Measurements from ENCODE around the gene SLC37A1.

Gene SLC37A1

GRCh38 chr21:42599486-42599885, 85.8 kb downstream of the SLC37A1 start:
- no peaks in the 10 kb centered on the region for H3K79me1 ChIP-seq (replicated peaks; ENCODE audit: low read length, poor library complexity, severe bottlenecking)
- H3K4me1 ChIP-seq (ENCODE audit: control insufficient read depth, insufficient read depth, low read depth, low read length): no peaks in the 10 kb centered on the region
- H3K9me3 ChIP-seq (ENCODE audit: control insufficient read depth, low read length): peaks cover 20% of the 10 kb centered on the region
- no peak overlapping the region for H2BK120ac ChIP-seq (ENCODE audit: low read depth, low read length)
- no peak overlapping the region for H3K4me3 ChIP-seq (ENCODE audit: insufficient read depth in 1 of 2, low read depth in 1 of 2, low read length in 2 of 2)
- no peak overlapping the region for H4K91ac ChIP-seq (ENCODE audit: low read length)
- H3K27ac ChIP-seq (ENCODE audit: low read length, poor library complexity, severe bottlenecking): no peak overlapping the region
- H4K8ac ChIP-seq (ENCODE audit: low read length): no peak overlapping the region
- no peak overlapping the region for H2BK5ac ChIP-seq (ENCODE audit: low read depth, low read length, poor library complexity, severe bottlenecking)
- no peak overlapping the region for H2BK12ac ChIP-seq (ENCODE audit: low read length in 2 of 2)
- no peak overlapping the region for H3K23ac ChIP-seq (ENCODE audit: low read length in 2 of 2)
- no peak overlapping the region for H2AK5ac ChIP-seq (ENCODE audit: low read length, severe bottlenecking)
- 76% methylated on average over 2 of the region's 4 CpGs for WGBS
- H3K36me3 ChIP-seq (ENCODE audit: control insufficient read depth in 1 of 2, insufficient read depth in 2 of 2, low read depth in 1 of 2, low read length in 2 of 2): no peaks in the 10 kb centered on the region
- H3K14ac ChIP-seq (ENCODE audit: low read length in 2 of 2): no peak overlapping the region
- peaks cover 16 to 52% of the 10 kb centered on the region in 2 experiments for H3K27me3 ChIP-seq (ENCODE audit: control insufficient read depth in 1 of 2, insufficient read depth in 1 of 2, low read length in 2 of 2)
- no peak overlapping the region for H2AFZ ChIP-seq (ENCODE audit: low read depth, low read length)
- no peak overlapping the region for H3K4me2 ChIP-seq (ENCODE audit: low read length, poor library complexity, severe bottlenecking)
- no peak overlapping the region for H2BK15ac ChIP-seq (ENCODE audit: low read depth, poor library complexity, severe bottlenecking)
- H3K18ac ChIP-seq (ENCODE audit: low read depth in 1 of 2, low read length in 2 of 2): no peak overlapping the region
- H3K9ac ChIP-seq (ENCODE audit: low read length): no peak overlapping the region
- DNase-seq: no peak
- no peak overlapping the region for H3K4ac ChIP-seq (ENCODE audit: low read depth in 1 of 2, low read length in 2 of 2)

DNA sequence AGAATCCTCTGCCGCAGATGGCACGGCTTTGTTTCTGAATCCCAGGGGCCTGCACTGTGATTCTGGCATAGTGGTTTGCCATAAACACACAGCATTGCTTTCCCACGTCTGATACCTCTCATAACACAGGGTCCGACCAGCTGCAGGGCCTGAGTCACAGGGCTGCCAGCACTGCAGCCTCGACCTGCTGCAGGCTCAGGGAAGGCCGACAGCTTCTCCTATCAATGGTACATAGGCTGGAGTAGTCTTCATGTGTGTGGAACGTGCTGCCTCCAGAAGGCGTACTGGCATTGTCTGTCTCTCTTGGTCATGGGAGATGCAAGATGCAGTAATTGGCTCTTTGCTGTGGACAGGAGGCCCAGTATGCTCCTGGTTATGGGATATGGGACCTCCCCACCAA, 86.3 kb downstream of the SLC37A1 start:
- no peaks in the 10 kb centered on the region for H3K4me1 ChIP-seq (ENCODE audit: control insufficient read depth, insufficient read depth, low read depth, low read length)
- no peak overlapping the region for H3K23ac ChIP-seq (ENCODE audit: low read length in 2 of 2)
- peaks cover 22% of the 10 kb centered on the region for H3K9me3 ChIP-seq (ENCODE audit: control insufficient read depth, low read length)
- no peak overlapping the region for H3K9ac ChIP-seq (ENCODE audit: low read length)
- no peak overlapping the region for H3K18ac ChIP-seq (ENCODE audit: low read depth in 1 of 2, low read length in 2 of 2)
- no peak overlapping the region for H3K14ac ChIP-seq (ENCODE audit: low read length in 2 of 2)
- peaks cover 13 to 47% of the 10 kb centered on the region in 2 experiments for H3K27me3 ChIP-seq (ENCODE audit: control insufficient read depth in 1 of 2, insufficient read depth in 1 of 2, low read length in 2 of 2)
- H4K8ac ChIP-seq (ENCODE audit: low read length): no peak overlapping the region
- no peak overlapping the region for H3K4ac ChIP-seq (ENCODE audit: low read depth in 1 of 2, low read length in 2 of 2)
- no peak for DNase-seq
- no peak overlapping the region for H2AK5ac ChIP-seq (ENCODE audit: low read length, severe bottlenecking)
- H2BK15ac ChIP-seq (ENCODE audit: low read depth, poor library complexity, severe bottlenecking): no peak overlapping the region
- no peak overlapping the region for H2BK12ac ChIP-seq (ENCODE audit: low read length in 2 of 2)
- no peak overlapping the region for H2BK5ac ChIP-seq (ENCODE audit: low read depth, low read length, poor library complexity, severe bottlenecking)
- no peak overlapping the region for H2AFZ ChIP-seq (ENCODE audit: low read depth, low read length)
- H2BK120ac ChIP-seq (ENCODE audit: low read depth, low read length): no peak overlapping the region
- no peak overlapping the region for H4K91ac ChIP-seq (ENCODE audit: low read length)
- no peaks in the 10 kb centered on the region for H3K79me1 ChIP-seq (replicated peaks; ENCODE audit: low read length, poor library complexity, severe bottlenecking)
- H3K27ac ChIP-seq (ENCODE audit: low read length, poor library complexity, severe bottlenecking): no peak overlapping the region
- no peak overlapping the region for H3K4me2 ChIP-seq (ENCODE audit: low read length, poor library complexity, severe bottlenecking)
- H3K4me3 ChIP-seq (ENCODE audit: insufficient read depth in 1 of 2, low read depth in 1 of 2, low read length in 2 of 2): no peak overlapping the region
- WGBS: 70% methylated on average over 8 of the region's 8 CpGs
- H3K36me3 ChIP-seq (ENCODE audit: control insufficient read depth in 1 of 2, insufficient read depth in 2 of 2, low read depth in 1 of 2, low read length in 2 of 2): no peaks in the 10 kb centered on the region

GRCh38 chr21:42601656-42602055, 88.0 kb downstream of the SLC37A1 start:
- Histone ChIP-seq H2BK15ac (ENCODE audit: low read depth, poor library complexity, severe bottlenecking) (no peak overlapping the region), H3K79me1 (replicated peaks; ENCODE audit: low read length, poor library complexity, severe bottlenecking) (no peaks in the 10 kb centered on the region), H2BK5ac (ENCODE audit: low read depth, low read length, poor library complexity, severe bottlenecking) (no peak overlapping the region), H2BK12ac (ENCODE audit: low read length in 2 of 2) (no peak overlapping the region), H3K4ac (ENCODE audit: low read depth in 1 of 2, low read length in 2 of 2) (no peak overlapping the region), H3K14ac (ENCODE audit: low read length in 2 of 2) (no peak overlapping the region), H3K27ac (ENCODE audit: low read length, poor library complexity, severe bottlenecking) (no peak overlapping the region), H3K4me2 (ENCODE audit: low read length, poor library complexity, severe bottlenecking) (no peak overlapping the region), H2BK120ac (ENCODE audit: low read depth, low read length) (no peak overlapping the region), H4K8ac (ENCODE audit: low read length) (no peak overlapping the region), H3K4me1 (ENCODE audit: control insufficient read depth, insufficient read depth, low read depth, low read length) (no peaks in the 10 kb centered on the region), H2AK5ac (ENCODE audit: low read length, severe bottlenecking) (no peak overlapping the region), H4K91ac (ENCODE audit: low read length) (no peak overlapping the region), H2AFZ (ENCODE audit: low read depth, low read length) (no peak overlapping the region), H3K18ac (ENCODE audit: low read depth in 1 of 2, low read length in 2 of 2) (no peak overlapping the region), H3K27me3 (ENCODE audit: control insufficient read depth in 1 of 2, insufficient read depth in 1 of 2, low read length in 2 of 2) (peaks cover 4 to 32% of the 10 kb centered on the region in 2 experiments), H3K9me3 (ENCODE audit: control insufficient read depth, low read length) (peaks cover 36% of the 10 kb centered on the region), H3K9ac (ENCODE audit: low read length) (no peak overlapping the region), H3K23ac (ENCODE audit: low read length in 2 of 2) (no peak overlapping the region), H3K36me3 (ENCODE audit: control insufficient read depth in 1 of 2, insufficient read depth in 2 of 2, low read depth in 1 of 2, low read length in 2 of 2) (no peaks in the 10 kb centered on the region), H3K4me3 (ENCODE audit: insufficient read depth in 1 of 2, low read depth in 1 of 2, low read length in 2 of 2) (no peak overlapping the region)
- DNase-seq: no peak
- WGBS: 93% methylated on average over 4 of the region's 4 CpGs

DNA sequence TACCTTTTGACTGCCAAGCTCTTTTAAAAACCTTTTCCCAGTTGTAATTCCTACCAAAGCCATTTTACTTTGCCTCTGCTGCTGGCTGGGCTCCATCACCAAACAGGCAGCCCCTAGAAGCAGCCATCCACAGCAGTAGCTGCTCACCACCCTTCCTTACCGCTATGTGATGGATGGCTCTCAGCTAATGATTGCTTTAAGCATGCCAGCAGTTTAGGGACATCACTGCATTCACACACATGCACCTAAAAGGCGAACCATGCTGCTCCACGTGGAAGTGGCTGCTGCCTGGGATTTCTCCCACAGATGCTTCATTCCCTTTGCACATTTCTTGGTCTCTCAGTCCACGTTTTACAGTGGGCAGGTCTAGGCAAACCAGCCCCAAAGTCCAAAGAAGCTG, 93.5 kb downstream of the SLC37A1 start:
- Histone ChIP-seq H2AFZ (ENCODE audit: low read depth, low read length) (no peak overlapping the region), H4K91ac (ENCODE audit: low read length) (no peak overlapping the region)
- no peak for DNase-seq

More for the DNA sequence above, 93.5 kb downstream of the SLC37A1 start:
- Histone ChIP-seq H2BK5ac (ENCODE audit: low read depth, low read length, poor library complexity, severe bottlenecking) (no peak overlapping the region), H3K4me3 (ENCODE audit: insufficient read depth in 1 of 2, low read depth in 1 of 2, low read length in 2 of 2) (no peak overlapping the region), H3K18ac (ENCODE audit: low read depth in 1 of 2, low read length in 2 of 2) (no peak overlapping the region), H2BK15ac (ENCODE audit: low read depth, poor library complexity, severe bottlenecking) (no peak overlapping the region), H3K4ac (ENCODE audit: low read depth in 1 of 2, low read length in 2 of 2) (no peak overlapping the region), H3K36me3 (ENCODE audit: control insufficient read depth in 1 of 2, insufficient read depth in 2 of 2, low read depth in 1 of 2, low read length in 2 of 2) (no peaks in the 10 kb centered on the region), H4K8ac (ENCODE audit: low read length) (no peak overlapping the region), H3K9me3 (ENCODE audit: control insufficient read depth, low read length) (peaks cover 38% of the 10 kb centered on the region), H3K4me1 (ENCODE audit: control insufficient read depth, insufficient read depth, low read depth, low read length) (no peaks in the 10 kb centered on the region), H2BK120ac (ENCODE audit: low read depth, low read length) (no peak overlapping the region), H3K14ac (ENCODE audit: low read length in 2 of 2) (no peak overlapping the region), H3K79me1 (replicated peaks; ENCODE audit: low read length, poor library complexity, severe bottlenecking) (no peaks in the 10 kb centered on the region), H2AK5ac (ENCODE audit: low read length, severe bottlenecking) (no peak overlapping the region), H3K4me2 (ENCODE audit: low read length, poor library complexity, severe bottlenecking) (no peak overlapping the region), H3K27me3 (ENCODE audit: control insufficient read depth in 1 of 2, insufficient read depth in 1 of 2, low read length in 2 of 2) (peaks cover 0 to 3% of the 10 kb centered on the region in 2 experiments), H2BK12ac (ENCODE audit: low read length in 2 of 2) (no peak overlapping the region), H3K27ac (ENCODE audit: low read length, poor library complexity, severe bottlenecking) (peak overlapping the region; percentile 15), H3K9ac (ENCODE audit: low read length) (no peak overlapping the region), H3K23ac (ENCODE audit: low read length in 2 of 2) (no peak overlapping the region)
- WGBS: 78% methylated on average over 4 of the region's 4 CpGs
